Parathyroid adenoma (tissue), 2 donors: ENCODE data around the gene FBRSL1.

ENCODE experiments used
- H2AFZ ChIP-seq: fragments of 300-600 bp; sonication (generic); one replicate; pipeline ENCODE4 v1.7.0; 2017; ENCODE audit warnings: antibody characterized with exemption, mild to moderate bottlenecking
- H3K27ac ChIP-seq: fragments of 300-600 bp; sonication (generic); one replicate; pipeline ENCODE4 v1.7.0; 2017
- H3K27me3 ChIP-seq: fragments of 300-600 bp; sonication (generic); one replicate; pipeline ENCODE4 v1.7.0; 2017; ENCODE audit warnings: low read length; ENCODE audit not compliant: control insufficient read depth, insufficient read depth
- H3K36me3 ChIP-seq: fragments of 300-600 bp; sonication (generic); one replicate; pipeline ENCODE4 v1.7.0; 2017; ENCODE audit warnings: low read length; ENCODE audit not compliant: control insufficient read depth, insufficient read depth
- H3K4me1 ChIP-seq: fragments of 300-600 bp; sonication (generic); one replicate; pipeline ENCODE4 v1.7.0; 2017; ENCODE audit warnings: control low read depth
- H3K4me2 ChIP-seq: fragments of 300-600 bp; sonication (generic); one replicate; pipeline ENCODE4 v1.7.0; 2017; ENCODE audit warnings: low read length
- H3K4me3 ChIP-seq: fragments of 300-600 bp; sonication (generic); one replicate; pipeline ENCODE4 v1.7.0; 2017; ENCODE audit warnings: low read depth, low read length
- H3K79me2 ChIP-seq: fragments of 300-600 bp; sonication (generic); one replicate; pipeline ENCODE4 v1.7.0; 2017; ENCODE audit warnings: control low read depth
- H3K9ac ChIP-seq: fragments of 300-600 bp; sonication (generic); one replicate; pipeline ENCODE4 v1.7.0; 2017; ENCODE audit warnings: mild to moderate bottlenecking
- H3K9me3 ChIP-seq: fragments of 300-600 bp; sonication (generic); one replicate; pipeline ENCODE4 v1.7.0; 2017; ENCODE audit warnings: low read length; ENCODE audit not compliant: control insufficient read depth
- CTCF ChIP-seq: fragments of 300-600 bp; sonication (generic); IDR thresholded peaks from one replicate; pipeline ENCODE4 v1.7.0; 2017; ENCODE audit warnings: antibody characterized with exemption, mild to moderate bottlenecking
- donor health status: primary hyperparathyroidism.

Gene FBRSL1

GRCh38 chr12:132444957-132445883 lies 44.7 kb upstream of the FBRSL1 start:
- no peak overlapping the region for H3K27ac ChIP-seq
- no peaks in the 10 kb centered on the region for H3K9me3 ChIP-seq
- H3K4me3 ChIP-seq, result no peak overlapping the region
- no peak overlapping the region for H2AFZ ChIP-seq
- H3K36me3 ChIP-seq, result no peaks in the 10 kb centered on the region
- no peaks in the 10 kb centered on the region for H3K27me3 ChIP-seq
- TF ChIP-seq CTCF, result no peak
- no peaks in the 10 kb centered on the region for H3K4me1 ChIP-seq
- no peak overlapping the region for H3K9ac ChIP-seq
- no peak overlapping the region for H3K4me2 ChIP-seq
- H3K79me2 ChIP-seq, result no peaks in the 10 kb centered on the region

GRCh38 chr12:132445884-132446632 lies 43.9 kb upstream of the FBRSL1 start:
- H3K27ac ChIP-seq, result no peak overlapping the region
- no peak overlapping the region for H3K4me3 ChIP-seq
- H3K36me3 ChIP-seq, result no peaks in the 10 kb centered on the region
- H3K79me2 ChIP-seq, result no peaks in the 10 kb centered on the region
- H3K4me1 ChIP-seq, result no peaks in the 10 kb centered on the region
- H3K9me3 ChIP-seq, result no peaks in the 10 kb centered on the region
- TF ChIP-seq CTCF, result no peak
- H3K27me3 ChIP-seq, result no peaks in the 10 kb centered on the region
- H2AFZ ChIP-seq, result no peak overlapping the region
- H3K4me2 ChIP-seq, result no peak overlapping the region
- H3K9ac ChIP-seq, result no peak overlapping the region

GRCh38 chr12:132446633-132447326 lies 43.2 kb upstream of the FBRSL1 start:
- TF ChIP-seq CTCF, result no peak
- no peak overlapping the region for H3K4me3 ChIP-seq
- H3K36me3 ChIP-seq, result no peaks in the 10 kb centered on the region
- H3K4me2 ChIP-seq, result no peak overlapping the region
- no peak overlapping the region for H3K27ac ChIP-seq
- no peak overlapping the region for H2AFZ ChIP-seq
- no peaks in the 10 kb centered on the region for H3K27me3 ChIP-seq
- H3K79me2 ChIP-seq, result no peaks in the 10 kb centered on the region
- H3K9me3 ChIP-seq, result no peaks in the 10 kb centered on the region
- no peak overlapping the region for H3K9ac ChIP-seq
- H3K4me1 ChIP-seq, result no peaks in the 10 kb centered on the region

GRCh38 chr12:132447327-132447720 lies 42.6 kb upstream of the FBRSL1 start:
- Histone ChIP-seq H3K4me2 (no peak overlapping the region), H3K79me2 (no peaks in the 10 kb centered on the region), H3K4me1 (no peaks in the 10 kb centered on the region), H3K36me3 (no peaks in the 10 kb centered on the region), H3K4me3 (no peak overlapping the region), H3K27ac (no peak overlapping the region), H3K9me3 (no peaks in the 10 kb centered on the region), H3K27me3 (no peaks in the 10 kb centered on the region), H2AFZ (no peak overlapping the region), H3K9ac (no peak overlapping the region)
- no peak for TF ChIP-seq CTCF
